OCI-LY7 (cell line): ENCODE data around the gene EPB41L4B.

ENCODE experiments used
- CTCF ChIP-seq: fragments of 200-600 bp; sonication (generic); conservative IDR thresholded peaks from 2 replicates; pipeline ENCODE4 v1.5.1; 2014; ENCODE audit warnings: mild to moderate bottlenecking, antibody characterized with exemption, low read length, moderate library complexity, mixed read lengths
- EZH2phosphoT487 ChIP-seq: fragments of 200-600 bp; sonication (generic); IDR thresholded peaks from 2 replicates; pipeline ENCODE4 v1.6.1; 2018; ENCODE audit warnings: low read depth, borderline replicate concordance, mild to moderate bottlenecking, mixed run types, antibody characterized with exemption, low read length, moderate library complexity, mixed read lengths

GRCh38 chr9:109156708-109157107 is 164.2 kb downstream of the EPB41L4B start:
- TF ChIP-seq CTCF (no peak), EZH2phosphoT487 (no peak)
